NCI-H128 (cell line): ENCODE measurements around the gene ITPR3.

Experiments used
- DNase-seq: peaks from one replicate; lab custom pipeline; 2025; ENCODE audit not compliant: unreplicated experiment; lab: John Stamatoyannopoulos, UW

ITPR3 gene

DNA sequence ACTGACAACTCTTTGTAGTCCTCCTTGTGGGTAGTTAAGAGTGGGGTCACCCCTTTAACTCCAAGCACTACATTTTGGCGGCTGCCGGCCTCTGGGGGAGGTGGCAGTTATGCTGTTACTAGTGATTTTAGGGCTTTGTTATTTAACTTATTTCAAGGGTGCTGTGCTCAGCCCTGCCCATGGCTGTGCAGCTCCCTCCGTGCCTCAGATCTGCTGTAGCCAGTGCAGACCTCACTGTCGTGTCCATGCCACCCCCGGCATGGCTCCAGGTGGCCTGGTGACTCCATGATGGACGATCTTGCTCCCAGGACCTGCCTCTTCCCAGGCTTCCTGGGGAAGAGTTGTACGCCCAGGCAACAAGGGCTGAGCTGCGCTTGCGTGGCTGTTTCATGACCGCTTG lies 75.0 kb downstream of the ITPR3 start:
- DNase-seq, result no peak

GRCh38 chr6:33696548-33697518 lies 75.7 kb downstream of the ITPR3 start:
- DNase-seq, result peak; percentile 41

DNA sequence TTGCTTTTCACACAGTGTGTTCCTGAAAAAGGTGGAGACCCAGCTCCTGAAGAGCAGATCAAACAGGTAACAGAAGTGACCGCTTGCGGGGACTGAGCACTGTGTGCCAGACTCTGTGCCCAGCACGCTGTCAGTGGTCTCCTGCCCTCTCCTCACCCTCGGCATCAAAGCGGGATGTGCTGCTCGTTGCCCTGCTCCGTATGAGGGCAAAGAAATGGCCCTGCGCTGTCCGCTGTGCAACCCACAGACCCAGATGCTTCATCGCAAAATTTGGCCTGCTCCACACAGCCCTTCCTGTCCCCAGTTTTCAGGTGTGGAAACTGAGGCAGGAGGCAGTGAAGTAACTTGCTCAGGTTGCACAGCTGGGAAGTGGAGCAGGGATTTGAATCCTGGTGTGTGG lies 76.7 kb downstream of the ITPR3 start:
- DNase-seq, result no peak

DNA sequence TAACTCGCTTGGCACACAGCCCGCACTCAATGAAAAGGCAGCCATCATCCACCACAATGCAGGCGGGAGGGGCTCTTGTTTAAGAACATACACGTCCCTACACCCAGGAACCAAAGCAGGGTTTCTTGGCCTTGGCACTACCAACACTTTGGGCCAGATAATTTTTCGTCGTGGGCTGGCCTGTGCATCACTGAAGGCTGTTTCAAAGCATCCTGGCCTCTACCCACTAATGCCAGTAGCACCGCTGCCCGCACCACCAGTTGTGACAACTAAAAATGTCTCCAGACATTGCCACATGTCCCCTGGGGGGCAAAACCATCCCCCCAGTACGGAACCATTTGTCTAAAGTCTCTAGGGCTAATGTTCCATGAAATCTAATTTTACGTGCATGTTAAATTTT lies 77.4 kb downstream of the ITPR3 start:
- DNase-seq, result no peak

DNA sequence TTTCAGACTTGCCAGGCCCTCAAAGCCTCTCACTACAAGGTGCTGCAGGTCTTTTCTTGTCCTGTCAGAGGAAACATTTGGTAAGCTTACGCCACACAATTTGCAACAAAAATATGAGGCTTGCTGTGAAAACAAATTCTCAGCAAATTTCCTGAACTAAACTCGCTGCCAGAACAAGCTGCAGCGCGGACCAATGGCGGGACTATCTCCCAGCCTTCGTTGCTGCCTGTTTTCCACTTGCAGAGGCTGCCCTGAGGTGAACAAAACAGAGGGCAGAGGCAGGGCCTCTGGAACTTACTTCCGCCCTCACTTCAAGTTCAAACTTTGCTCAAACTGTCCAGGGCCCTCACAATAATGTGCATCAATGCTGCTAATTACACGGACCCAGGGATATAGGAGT lies 78.0 kb downstream of the ITPR3 start:
- no peak for DNase-seq

DNA sequence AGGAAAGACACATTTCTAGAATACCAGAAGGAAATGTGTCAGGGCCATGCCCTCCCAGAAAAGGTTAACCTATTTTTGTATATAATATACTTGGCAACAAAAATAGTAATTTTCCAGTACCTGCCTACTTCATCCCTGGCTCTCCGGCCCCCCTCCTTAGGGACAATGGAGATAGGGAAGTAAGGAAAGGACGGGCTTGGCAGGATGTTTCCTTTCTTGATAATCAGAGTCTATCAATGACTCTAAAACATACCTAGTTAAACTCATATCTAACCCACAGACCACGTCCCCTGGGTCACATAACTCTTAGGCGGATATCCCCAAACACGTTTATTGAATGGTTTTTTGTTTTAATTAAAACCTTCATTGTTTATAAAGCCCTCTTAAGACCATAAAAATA lies 78.6 kb downstream of the ITPR3 start:
- no peak for DNase-seq

GRCh38 chr6:33700391-33701050 lies 79.4 kb downstream of the ITPR3 start:
- peak; percentile 55 for DNase-seq

GRCh38 chr6:33702345-33702977 lies 81.3 kb downstream of the ITPR3 start:
- DNase-seq, result no peak

DNA sequence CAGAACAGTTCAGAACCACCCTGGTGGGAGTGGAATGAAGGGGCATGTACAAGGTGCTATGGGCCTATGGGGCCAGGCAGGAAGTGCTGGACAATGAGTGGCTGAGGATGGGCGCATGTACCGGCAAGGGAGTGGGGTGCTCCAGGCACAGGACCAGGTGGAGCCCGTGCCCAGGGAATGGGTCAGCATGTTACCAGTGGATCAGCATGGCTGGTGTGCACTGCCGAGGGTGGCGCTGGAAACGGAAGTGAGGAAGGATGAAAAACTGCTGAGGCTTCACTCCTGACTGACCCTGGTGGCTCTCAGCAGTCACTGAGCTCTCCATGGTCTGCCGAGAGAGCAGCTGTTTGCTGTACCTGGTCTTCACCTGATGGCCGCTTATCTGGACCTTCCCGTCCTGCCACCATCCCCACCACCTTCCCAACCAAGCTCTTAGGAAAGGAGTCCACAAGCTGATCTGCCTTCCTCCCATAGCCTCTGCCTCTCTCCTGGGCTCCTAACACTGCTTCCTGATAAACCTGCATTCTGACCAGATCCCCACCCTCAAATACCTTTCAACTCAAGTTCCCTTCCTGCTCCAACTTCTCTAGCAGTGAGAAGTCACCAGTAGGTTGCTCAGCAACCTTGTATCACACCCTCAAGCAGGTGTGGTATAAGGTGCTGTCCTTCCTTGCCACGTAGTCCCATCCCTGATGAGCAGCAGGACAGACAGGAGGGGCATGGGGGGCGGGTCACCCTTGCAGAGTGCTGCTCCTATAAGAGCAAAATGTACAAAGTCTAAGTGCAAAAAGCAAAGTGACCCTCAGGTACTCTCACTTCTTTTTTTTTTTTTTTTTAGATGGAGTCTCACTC lies 83.3 kb downstream of the ITPR3 start:
- no peak for DNase-seq

- no peak for DNase-seq
Observed at GRCh38 chr6:33705268-33705885, 84.3 kb downstream of the ITPR3 start.

GRCh38 chr6:33705955-33706725 lies 85.0 kb downstream of the ITPR3 start:
- DNase-seq, result no peak

GRCh38 chr6:33707771-33708170 lies 86.6 kb downstream of the ITPR3 start:
- DNase-seq, result no peak

DNA sequence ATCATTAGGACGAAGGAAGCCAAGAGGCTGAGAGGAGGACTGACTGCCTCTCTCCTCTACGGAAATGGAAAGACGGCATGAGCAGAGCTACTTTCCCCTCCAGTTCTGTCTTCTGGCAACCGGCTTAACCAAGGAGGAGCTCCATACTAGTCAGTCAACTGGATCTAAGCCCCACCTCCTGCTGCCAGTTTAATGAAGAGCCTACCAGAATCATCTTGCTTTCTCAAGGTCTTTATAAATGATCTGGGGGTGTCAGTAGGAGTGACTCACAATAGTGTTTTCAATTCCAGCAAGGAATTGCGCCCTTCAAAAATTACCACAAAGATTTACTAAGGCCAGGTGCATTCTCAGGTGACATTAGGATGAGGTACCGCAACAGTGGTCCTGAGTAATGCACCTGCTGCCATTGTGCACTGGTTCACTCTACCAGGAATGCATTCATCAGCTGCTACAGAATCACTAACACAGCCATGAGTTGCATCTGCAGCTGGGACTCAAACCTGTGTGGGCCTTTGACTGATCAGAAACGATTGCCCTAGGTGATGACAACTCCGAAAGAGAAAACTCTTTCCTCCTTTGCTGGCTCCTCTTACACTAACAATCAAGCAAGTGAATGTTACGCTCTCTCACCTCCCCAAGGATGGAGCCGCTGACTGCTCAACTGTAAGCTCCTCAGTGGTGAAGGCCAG lies 87.5 kb downstream of the ITPR3 start:
- DNase-seq, result no peak

GRCh38 chr6:33709605-33710295 lies 88.6 kb downstream of the ITPR3 start:
- no peak for DNase-seq

- no peak for DNase-seq
Observed at GRCh38 chr6:33710296-33711121, 89.4 kb downstream of the ITPR3 start.

DNA sequence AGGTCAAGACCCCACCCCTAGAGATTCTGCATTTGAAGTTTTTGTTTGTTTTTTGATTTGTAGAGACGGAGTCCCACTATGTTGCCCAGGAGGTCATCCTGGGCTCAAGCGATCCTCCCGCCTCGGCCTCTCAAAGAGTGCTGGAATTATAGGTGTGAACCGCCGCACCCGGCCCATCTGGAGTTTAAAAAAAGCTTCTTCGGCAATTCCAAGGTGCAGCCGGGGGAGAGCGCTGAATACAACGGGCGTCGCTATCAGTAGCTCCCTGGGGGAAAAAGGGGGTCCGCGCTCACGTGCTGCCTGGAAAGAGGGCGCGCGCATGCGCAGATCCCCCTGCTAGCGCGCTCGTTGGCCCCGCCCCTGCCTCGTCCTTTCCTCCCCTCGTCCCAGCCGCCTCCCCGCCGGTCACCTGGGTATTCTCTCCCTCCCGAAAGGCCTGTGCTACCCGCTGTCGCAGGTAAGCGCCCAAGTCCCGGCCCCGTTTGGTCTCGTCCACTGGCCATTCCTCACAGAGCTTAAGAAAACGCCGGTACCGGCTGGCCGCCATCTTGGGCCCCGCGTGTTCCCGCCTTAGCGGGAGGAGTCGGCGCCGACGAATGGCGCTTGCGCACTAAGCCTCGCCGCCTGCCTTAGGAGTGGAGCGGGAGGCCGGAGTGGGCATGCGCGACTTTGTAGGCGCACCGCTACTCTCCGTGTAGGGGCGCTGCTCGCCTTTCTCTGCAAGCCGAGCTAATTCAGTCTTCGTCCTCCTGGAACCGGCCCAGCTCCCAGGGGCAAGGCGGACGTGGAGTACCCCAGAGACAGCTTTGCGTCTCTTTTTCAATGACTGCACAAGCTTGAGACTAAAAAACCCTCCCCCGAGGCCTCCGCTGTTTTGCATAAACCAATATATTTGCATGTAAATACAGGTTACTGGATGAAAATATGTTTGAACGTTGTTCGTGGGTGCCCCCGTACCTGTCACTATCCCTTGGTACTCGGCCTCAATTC lies 90.3 kb downstream of the ITPR3 start, which contains the start of gene UQCC2:
Gene UQCC2 (minus strand): TSS at position 561 of the 990 bp plus-strand sequence. CDS start 14 bp downstream, at position 547.
- peak; percentile 96 for DNase-seq
